Measurements from ENCODE around the gene EVX1.

Gene EVX1

DNA sequence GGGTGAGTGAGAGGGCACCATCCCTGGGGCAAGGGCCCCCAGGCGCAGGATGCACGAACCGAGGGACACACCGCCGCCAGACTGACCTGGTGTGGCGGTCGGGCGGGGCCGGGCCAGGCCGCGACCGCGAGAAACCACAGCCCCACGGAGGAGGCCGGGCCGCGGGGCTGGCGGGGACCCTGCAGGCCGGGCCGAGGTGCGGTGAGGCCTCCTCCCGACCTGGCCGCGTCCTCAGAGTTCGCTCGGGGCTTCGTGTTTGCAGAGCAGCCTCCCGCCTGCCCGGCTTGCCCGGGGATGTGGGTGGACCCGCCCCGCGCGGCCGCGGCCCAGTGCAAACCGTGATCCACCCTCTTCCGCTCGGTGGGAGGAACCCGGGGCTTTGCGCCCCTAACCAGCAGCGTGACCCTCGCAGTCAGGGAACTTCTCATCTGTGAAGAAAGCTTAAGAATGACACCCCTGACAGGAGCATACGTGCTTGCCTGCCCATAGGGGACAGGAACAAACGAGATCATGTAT lies 22.1 kb upstream of the EVX1 start:
- Histone ChIP-seq H3K4me2 (ENCODE audit: low read length, poor library complexity, severe bottlenecking) (no peak overlapping the region), H3K9me3 (ENCODE audit: control insufficient read depth, low read length) (no peaks in the 10 kb centered on the region), H3K27me3 (ENCODE audit: control insufficient read depth in 1 of 2, insufficient read depth in 1 of 2, low read length in 2 of 2) (peaks cover 64 to 81% of the 10 kb centered on the region in 2 experiments), H3K4me3 (ENCODE audit: insufficient read depth in 1 of 2, low read depth in 1 of 2, low read length in 2 of 2) (no peak overlapping the region), H2BK15ac (ENCODE audit: low read depth, poor library complexity, severe bottlenecking) (no peak overlapping the region), H3K18ac (ENCODE audit: low read depth in 1 of 2, low read length in 2 of 2) (no peak overlapping the region), H3K23ac (ENCODE audit: low read length in 2 of 2) (no peak overlapping the region), H3K9ac (ENCODE audit: low read length) (no peak overlapping the region), H4K91ac (ENCODE audit: low read length) (no peak overlapping the region), H2BK120ac (ENCODE audit: low read depth, low read length) (no peak overlapping the region), H3K36me3 (ENCODE audit: control insufficient read depth in 1 of 2, insufficient read depth in 2 of 2, low read depth in 1 of 2, low read length in 2 of 2) (no peaks in the 10 kb centered on the region), H2AK5ac (ENCODE audit: low read length, severe bottlenecking) (no peak overlapping the region), H3K14ac (ENCODE audit: low read length in 2 of 2) (no peak overlapping the region), H3K4ac (ENCODE audit: low read depth in 1 of 2, low read length in 2 of 2) (no peak overlapping the region), H3K4me1 (ENCODE audit: control insufficient read depth, insufficient read depth, low read depth, low read length) (peaks cover 8% of the 10 kb centered on the region), H2BK5ac (ENCODE audit: low read depth, low read length, poor library complexity, severe bottlenecking) (no peak overlapping the region), H3K79me1 (replicated peaks; ENCODE audit: low read length, poor library complexity, severe bottlenecking) (no peaks in the 10 kb centered on the region), H3K27ac (ENCODE audit: low read length, poor library complexity, severe bottlenecking) (no peak overlapping the region), H2BK12ac (ENCODE audit: low read length in 2 of 2) (no peak overlapping the region), H4K8ac (ENCODE audit: low read length) (no peak overlapping the region), H2AFZ (ENCODE audit: low read depth, low read length) (no peak overlapping the region)
- 43% methylated on average over 45 of the region's 45 CpGs for WGBS
- no peak for DNase-seq

DNA sequence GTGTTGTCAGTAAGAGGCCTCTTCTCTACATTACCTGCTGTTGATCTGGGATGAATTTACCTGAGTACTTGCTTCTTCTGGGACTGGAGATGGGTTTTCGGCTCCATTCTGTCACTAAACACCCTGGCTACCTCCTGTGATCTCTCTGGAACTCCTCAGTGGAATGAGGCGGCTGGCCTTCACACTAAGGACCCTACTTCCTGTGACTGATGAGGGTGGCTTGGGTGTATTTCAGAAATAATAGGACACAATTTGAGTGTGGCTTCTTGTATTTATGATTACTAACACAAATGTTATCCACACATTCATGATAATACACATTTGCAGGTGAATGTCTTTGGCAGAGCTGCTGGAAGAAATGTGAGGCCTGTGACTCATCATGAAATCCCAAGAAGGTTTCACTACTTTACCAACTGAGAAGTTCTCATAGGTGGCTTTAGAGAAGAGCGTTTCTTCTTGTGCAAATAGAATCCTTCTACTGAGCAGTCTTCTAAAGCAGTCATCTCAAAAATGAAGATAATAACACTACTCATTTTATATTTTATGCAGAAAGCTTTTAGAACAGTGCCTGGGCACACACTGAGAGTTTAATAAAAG lies 21.3 kb upstream of the EVX1 start:
- Histone ChIP-seq H2BK15ac (ENCODE audit: low read depth, poor library complexity, severe bottlenecking) (no peak overlapping the region), H3K27me3 (ENCODE audit: control insufficient read depth in 1 of 2, insufficient read depth in 1 of 2, low read length in 2 of 2) (peaks cover 64 to 83% of the 10 kb centered on the region in 2 experiments), H4K8ac (ENCODE audit: low read length) (no peak overlapping the region), H4K91ac (ENCODE audit: low read length) (no peak overlapping the region), H2BK120ac (ENCODE audit: low read depth, low read length) (no peak overlapping the region), H3K4me1 (ENCODE audit: control insufficient read depth, insufficient read depth, low read depth, low read length) (peaks cover 11% of the 10 kb centered on the region), H3K27ac (ENCODE audit: low read length, poor library complexity, severe bottlenecking) (no peak overlapping the region), H2BK12ac (ENCODE audit: low read length in 2 of 2) (no peak overlapping the region), H2BK5ac (ENCODE audit: low read depth, low read length, poor library complexity, severe bottlenecking) (no peak overlapping the region), H2AFZ (ENCODE audit: low read depth, low read length) (no peak overlapping the region), H3K4me3 (ENCODE audit: insufficient read depth in 1 of 2, low read depth in 1 of 2, low read length in 2 of 2) (no peak overlapping the region), H3K79me1 (replicated peaks; ENCODE audit: low read length, poor library complexity, severe bottlenecking) (no peaks in the 10 kb centered on the region), H3K23ac (ENCODE audit: low read length in 2 of 2) (no peak overlapping the region), H3K18ac (ENCODE audit: low read depth in 1 of 2, low read length in 2 of 2) (no peak overlapping the region), H3K9ac (ENCODE audit: low read length) (no peak overlapping the region), H3K9me3 (ENCODE audit: control insufficient read depth, low read length) (no peaks in the 10 kb centered on the region), H3K4me2 (ENCODE audit: low read length, poor library complexity, severe bottlenecking) (no peak overlapping the region), H3K36me3 (ENCODE audit: control insufficient read depth in 1 of 2, insufficient read depth in 2 of 2, low read depth in 1 of 2, low read length in 2 of 2) (no peaks in the 10 kb centered on the region), H3K4ac (ENCODE audit: low read depth in 1 of 2, low read length in 2 of 2) (no peak overlapping the region), H3K14ac (ENCODE audit: low read length in 2 of 2) (no peak overlapping the region), H2AK5ac (ENCODE audit: low read length, severe bottlenecking) (no peak overlapping the region)
- DNase-seq = no peak
- WGBS = 100% methylated on average over 1 of the region's 3 CpGs

DNA sequence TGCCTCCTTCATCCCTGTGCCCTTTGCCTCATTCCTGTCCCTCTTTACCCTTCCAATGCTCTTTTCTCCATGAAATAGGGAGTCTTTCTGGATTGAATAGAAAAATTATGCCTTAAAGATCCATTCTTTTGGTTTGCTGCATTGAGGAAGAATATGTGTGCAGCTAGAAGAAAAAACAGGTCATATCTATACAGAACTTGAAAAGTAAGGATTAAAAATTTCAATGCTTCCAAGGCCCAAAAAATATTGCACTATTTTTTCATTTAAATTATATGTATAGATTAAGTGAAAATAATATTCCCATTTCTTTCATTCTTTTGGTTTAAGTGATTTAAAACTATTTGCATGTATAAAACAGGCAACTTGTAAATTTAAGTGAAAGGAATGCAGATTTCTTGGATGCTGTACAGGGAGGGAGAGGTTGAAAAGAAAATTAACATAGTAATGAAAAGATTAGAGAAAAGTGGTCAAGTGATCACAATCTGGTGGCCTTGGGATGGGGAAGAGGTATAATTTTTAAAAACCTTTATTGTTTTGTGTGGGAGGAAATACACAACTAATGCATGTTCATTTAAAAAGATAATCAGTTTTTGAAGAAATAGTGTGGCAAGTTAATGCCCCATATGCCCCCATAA lies 18.5 kb upstream of the EVX1 start:
- Histone ChIP-seq H2BK5ac (ENCODE audit: low read depth, low read length, poor library complexity, severe bottlenecking) (no peak overlapping the region), H3K4me2 (ENCODE audit: low read length, poor library complexity, severe bottlenecking) (no peak overlapping the region)

DNA sequence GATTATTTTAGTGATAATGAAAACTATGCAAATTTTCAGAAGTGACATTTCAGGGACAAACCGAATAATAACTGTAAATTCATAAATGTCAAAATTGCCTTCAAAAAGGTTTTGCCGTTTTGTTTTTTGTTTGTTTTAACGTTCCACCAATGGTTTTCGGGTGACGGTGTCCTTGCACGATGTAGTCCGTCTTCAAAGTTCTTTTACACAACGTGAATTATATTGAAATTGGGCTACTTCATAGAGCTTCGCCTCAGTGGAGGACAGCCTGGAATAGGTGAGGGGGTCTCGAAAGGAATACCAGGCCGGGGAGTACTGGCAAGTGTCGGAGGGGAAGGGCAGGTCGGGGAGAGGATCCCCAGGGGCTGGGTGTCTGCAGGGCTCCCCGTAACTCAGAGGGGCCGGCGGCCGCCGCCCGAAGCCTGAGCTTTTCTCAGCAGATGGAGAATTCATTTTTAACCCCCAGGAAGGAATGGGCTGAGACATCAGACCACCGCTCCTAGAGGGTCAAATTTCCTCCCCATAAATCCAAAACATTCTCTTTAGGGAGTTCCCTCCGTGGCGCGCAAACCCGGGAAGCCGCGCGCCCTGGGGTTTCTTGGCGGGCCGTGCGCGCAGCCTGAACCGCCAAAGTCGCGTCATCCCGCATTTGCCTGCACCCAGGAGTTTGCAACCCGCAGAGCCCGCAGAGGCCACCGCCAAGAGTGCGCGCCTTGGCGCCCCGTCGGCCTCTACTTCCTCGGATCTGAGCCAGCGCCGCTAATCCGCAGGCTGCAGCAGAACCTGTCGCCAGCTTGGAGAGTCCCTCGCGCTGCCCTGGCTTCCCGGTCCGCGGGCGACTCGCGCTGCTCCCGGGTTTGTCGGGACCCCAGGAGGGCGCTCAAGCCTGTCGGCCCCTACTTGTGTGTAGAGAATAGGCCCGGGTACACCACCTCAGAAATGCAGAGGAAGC lies 17.3 kb upstream of the EVX1 start:
- Histone ChIP-seq H3K4me3 (ENCODE audit: insufficient read depth in 1 of 2, low read depth in 1 of 2, low read length in 2 of 2) (no peak overlapping the region), H2AFZ (ENCODE audit: low read depth, low read length) (no peak overlapping the region), H3K4me1 (ENCODE audit: control insufficient read depth, insufficient read depth, low read depth, low read length) (peaks cover 11% of the 10 kb centered on the region), H3K18ac (ENCODE audit: low read depth in 1 of 2, low read length in 2 of 2) (no peak overlapping the region), H3K9ac (ENCODE audit: low read length) (no peak overlapping the region), H3K23ac (ENCODE audit: low read length in 2 of 2) (no peak overlapping the region), H3K36me3 (ENCODE audit: control insufficient read depth in 1 of 2, insufficient read depth in 2 of 2, low read depth in 1 of 2, low read length in 2 of 2) (no peaks in the 10 kb centered on the region), H2BK120ac (ENCODE audit: low read depth, low read length) (no peak overlapping the region), H3K14ac (ENCODE audit: low read length in 2 of 2) (no peak overlapping the region), H2AK5ac (ENCODE audit: low read length, severe bottlenecking) (no peak overlapping the region), H2BK12ac (ENCODE audit: low read length in 2 of 2) (no peak overlapping the region), H2BK15ac (ENCODE audit: low read depth, poor library complexity, severe bottlenecking) (no peak overlapping the region), H2BK5ac (ENCODE audit: low read depth, low read length, poor library complexity, severe bottlenecking) (no peak overlapping the region), H4K91ac (ENCODE audit: low read length) (no peak overlapping the region), H3K79me1 (replicated peaks; ENCODE audit: low read length, poor library complexity, severe bottlenecking) (no peaks in the 10 kb centered on the region), H3K27ac (ENCODE audit: low read length, poor library complexity, severe bottlenecking) (no peak overlapping the region), H3K4me2 (ENCODE audit: low read length, poor library complexity, severe bottlenecking) (peak overlapping the region; percentile 30), H3K9me3 (ENCODE audit: control insufficient read depth, low read length) (no peaks in the 10 kb centered on the region), H3K27me3 (ENCODE audit: control insufficient read depth in 1 of 2, insufficient read depth in 1 of 2, low read length in 2 of 2) (peaks cover 69 to 73% of the 10 kb centered on the region in 2 experiments), H3K4ac (ENCODE audit: low read depth in 1 of 2, low read length in 2 of 2) (no peak overlapping the region), H4K8ac (ENCODE audit: low read length) (no peak overlapping the region)
- DNase-seq = no peak
- 4% methylated on average over 60 of the region's 61 CpGs for WGBS

More for the DNA sequence above, 18.5 kb upstream of the EVX1 start:
- Histone ChIP-seq H2BK12ac (ENCODE audit: low read length in 2 of 2) (no peak overlapping the region), H3K4me3 (ENCODE audit: insufficient read depth in 1 of 2, low read depth in 1 of 2, low read length in 2 of 2) (no peak overlapping the region), H3K27me3 (ENCODE audit: control insufficient read depth in 1 of 2, insufficient read depth in 1 of 2, low read length in 2 of 2) (peaks cover 70 to 78% of the 10 kb centered on the region in 2 experiments), H3K79me1 (replicated peaks; ENCODE audit: low read length, poor library complexity, severe bottlenecking) (no peaks in the 10 kb centered on the region), H2AFZ (ENCODE audit: low read depth, low read length) (no peak overlapping the region), H3K23ac (ENCODE audit: low read length in 2 of 2) (no peak overlapping the region), H3K18ac (ENCODE audit: low read depth in 1 of 2, low read length in 2 of 2) (no peak overlapping the region), H3K4me1 (ENCODE audit: control insufficient read depth, insufficient read depth, low read depth, low read length) (peaks cover 11% of the 10 kb centered on the region), H3K36me3 (ENCODE audit: control insufficient read depth in 1 of 2, insufficient read depth in 2 of 2, low read depth in 1 of 2, low read length in 2 of 2) (no peaks in the 10 kb centered on the region), H3K4ac (ENCODE audit: low read depth in 1 of 2, low read length in 2 of 2) (no peak overlapping the region), H3K14ac (ENCODE audit: low read length in 2 of 2) (no peak overlapping the region), H2BK120ac (ENCODE audit: low read depth, low read length) (no peak overlapping the region), H2BK15ac (ENCODE audit: low read depth, poor library complexity, severe bottlenecking) (no peak overlapping the region), H3K9ac (ENCODE audit: low read length) (no peak overlapping the region), H3K27ac (ENCODE audit: low read length, poor library complexity, severe bottlenecking) (no peak overlapping the region), H2AK5ac (ENCODE audit: low read length, severe bottlenecking) (no peak overlapping the region), H3K9me3 (ENCODE audit: control insufficient read depth, low read length) (no peaks in the 10 kb centered on the region), H4K91ac (ENCODE audit: low read length) (no peak overlapping the region), H4K8ac (ENCODE audit: low read length) (no peak overlapping the region)
- DNase-seq = no peak
